Measurements from ENCODE around the gene ZNF576. TPM values are rescaled to one million over a fixed set of nuclear protein-coding genes. Genes with fewer than 3 reads are reported as not detected.

The ZNF576 gene
- total and polyA plus RNA-seq, 2 of the 4 experiments (the other 2 are of a cell fraction): 13.8 to 19.5 TPM

DNA sequence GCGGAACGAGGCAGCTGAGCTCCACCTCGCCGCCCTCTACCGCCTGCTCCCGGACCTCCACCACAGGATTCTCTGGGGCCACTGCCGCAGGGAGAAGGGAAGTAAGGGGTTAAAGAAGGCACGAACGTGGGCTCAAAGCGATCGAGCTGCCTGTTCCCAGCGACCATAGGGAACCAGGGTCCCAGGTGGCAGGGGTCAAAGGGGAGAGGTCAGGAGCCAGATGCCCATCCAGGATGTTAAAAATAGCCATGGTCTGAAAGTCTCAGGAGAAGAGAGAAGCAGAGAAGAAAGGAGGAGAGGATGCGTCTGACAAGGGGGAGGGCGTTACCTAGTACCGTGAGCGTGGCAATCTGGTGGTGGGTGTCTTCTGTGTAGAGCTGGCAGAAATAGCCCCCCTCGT, 30.4 kb downstream of the ZNF576 start:
- DNase-seq: no peak
- no peak overlapping the region for H4K8ac ChIP-seq (ENCODE audit: low read depth in 2 of 2, low read length in 2 of 2)
- in situ Hi-C loops (cut with MboI; ENCODE audit: low sequenced_read_pairs) (no loop called here), dilution Hi-C loops (cut with HindIII; ENCODE audit: low sequenced_read_pairs, unreplicated experiment) (no loop called here), intact Hi-C loops (cut with micrococcal nuclease) (no loop called here)
- H3K9me1 ChIP-seq (ENCODE audit: insufficient read depth, low read length): no peaks in the 10 kb centered on the region
- POLR2A ChIA-PET (ENCODE audit: unreplicated experiment): no interaction called here
- WGBS, 2 experiments (ENCODE audit: extremely low coverage in 2 of 2, insufficient read length in 1 of 2): 69% methylated on average over 7 of the region's 17 CpGs; no CpG with 5 or more reads in 1 of the 2 experiments
- H3K14ac ChIP-seq (replicated peaks; ENCODE audit: low read depth, low read length): no peak overlapping the region
- no peak overlapping the region for H4K5ac ChIP-seq (ENCODE audit: low read depth, low read length)
- no peaks in the 10 kb centered on the region for H3K36me3 ChIP-seq (ENCODE audit: control insufficient read depth, insufficient read depth, low read length)
- H3K9ac ChIP-seq (ENCODE audit: low read depth, low read length): no peak overlapping the region
- TF ChIP-seq BHLHE40 (IDR thresholded peaks at IDR 0.05; ENCODE audit: low read depth, low read length) (no peak), RAD21 (IDR thresholded peaks at IDR 0.05; ENCODE audit: low read length) (no peak), CHD1 (IDR thresholded peaks at IDR 0.05; ENCODE audit: low read depth, low read length) (no peak), MAZ (IDR thresholded peaks at IDR 0.05; ENCODE audit: borderline replicate concordance, low read depth, low read length) (no peak), MXI1 (IDR thresholded peaks at IDR 0.05; ENCODE audit: borderline replicate concordance, low read depth, low read length) (no peak), CEBPB (IDR thresholded peaks at IDR 0.05; ENCODE audit: low read depth, low read length) (no peak)
- TF ChIP-seq, protein P1, sequence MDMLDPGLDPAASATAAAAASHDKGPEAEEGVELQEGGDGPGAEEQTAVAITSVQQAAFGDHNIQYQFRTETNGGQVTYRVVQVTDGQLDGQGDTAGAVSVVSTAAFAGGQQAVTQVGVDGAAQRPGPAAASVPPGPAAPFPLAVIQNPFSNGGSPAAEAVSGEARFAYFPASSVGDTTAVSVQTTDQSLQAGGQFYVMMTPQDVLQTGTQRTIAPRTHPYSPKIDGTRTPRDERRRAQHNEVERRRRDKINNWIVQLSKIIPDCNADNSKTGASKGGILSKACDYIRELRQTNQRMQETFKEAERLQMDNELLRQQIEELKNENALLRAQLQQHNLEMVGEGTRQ (IDR thresholded peaks at IDR 0.05; ENCODE audit: low read depth, low read length): no peak
- TF ChIP-seq, protein P2, sequence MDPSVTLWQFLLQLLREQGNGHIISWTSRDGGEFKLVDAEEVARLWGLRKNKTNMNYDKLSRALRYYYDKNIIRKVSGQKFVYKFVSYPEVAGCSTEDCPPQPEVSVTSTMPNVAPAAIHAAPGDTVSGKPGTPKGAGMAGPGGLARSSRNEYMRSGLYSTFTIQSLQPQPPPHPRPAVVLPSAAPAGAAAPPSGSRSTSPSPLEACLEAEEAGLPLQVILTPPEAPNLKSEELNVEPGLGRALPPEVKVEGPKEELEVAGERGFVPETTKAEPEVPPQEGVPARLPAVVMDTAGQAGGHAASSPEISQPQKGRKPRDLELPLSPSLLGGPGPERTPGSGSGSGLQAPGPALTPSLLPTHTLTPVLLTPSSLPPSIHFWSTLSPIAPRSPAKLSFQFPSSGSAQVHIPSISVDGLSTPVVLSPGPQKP (IDR thresholded peaks at IDR 0.05; ENCODE audit: borderline replicate concordance, low read depth, low read length): no peak
- H3K9me3 ChIP-seq (ENCODE audit: control insufficient read depth, insufficient read depth, low read length): no peaks in the 10 kb centered on the region
- H3K4me1 ChIP-seq (ENCODE audit: control insufficient read depth, insufficient read depth, low read length): no peaks in the 10 kb centered on the region
- H2BK5ac ChIP-seq (ENCODE audit: low read depth, low read length, poor library complexity, severe bottlenecking): no peak overlapping the region
- no peak overlapping the region for H3K27ac ChIP-seq (ENCODE audit: insufficient read depth, low read length)
- H4K91ac ChIP-seq (ENCODE audit: insufficient read depth, low read depth, low read length): no peak overlapping the region
- H3K18ac ChIP-seq (ENCODE audit: low read depth, low read length): no peak overlapping the region
- no peak overlapping the region for H3K4me2 ChIP-seq (ENCODE audit: low read depth, low read length)
- no peak overlapping the region for H3K23ac ChIP-seq (ENCODE audit: low read depth, low read length)
- no peak overlapping the region for H3K4me3 ChIP-seq (ENCODE audit: insufficient read depth, low read depth, low read length)
- H2BK120ac ChIP-seq (ENCODE audit: low read depth, low read length): no peak overlapping the region
- peak overlapping the region; percentile 23 for H2AK9ac ChIP-seq (replicated peaks; ENCODE audit: low read depth, low read length, poor library complexity)
- H4K20me1 ChIP-seq (ENCODE audit: insufficient read depth, low read length): no peaks in the 10 kb centered on the region
- no peak overlapping the region for H2AFZ ChIP-seq (replicated peaks; ENCODE audit: low read length, poor library complexity)
- CTCF ChIA-PET: no interaction called here
- no peak overlapping the region for H2BK15ac ChIP-seq (ENCODE audit: low read depth, low read length)
- 0 out of 2 replicates have a peak, but pooled peaks cover 2% of the 10 kb centered on the region for H3K27me3 ChIP-seq (ENCODE audit: control insufficient read depth, insufficient read depth, low read length)
- H2BK20ac ChIP-seq (ENCODE audit: low read depth, low read length): no peak overlapping the region
- no peaks in the 10 kb centered on the region for H3K79me1 ChIP-seq (ENCODE audit: low read depth in 1 of 2, low read length in 2 of 2)
- BruUV-seq (replicated peaks): no TSS peak
- no peak overlapping the region for H2AK5ac ChIP-seq (ENCODE audit: low read depth, low read length)
- no peak for ATAC-seq (ENCODE audit: low read depth)
- H3K4ac ChIP-seq (ENCODE audit: low read depth, low read length): no peak overlapping the region
- H3K56ac ChIP-seq (ENCODE audit: extremely low read depth, insufficient read depth, low read length): no peak overlapping the region

Measured in IMR-90 (cell line).